Neuronal stem cell (in vitro differentiated cells): Measurements from ENCODE around the gene HOXD10.

Experiments used
- DNase-seq: peaks from one replicate; pipeline ENCODE4 v3.0.0-alpha.2; 2013; ENCODE audit warnings: low spot score
- H2AFZ ChIP-seq: one replicate; pipeline ENCODE4 v1.6.1; 2013; ENCODE audit warnings: mild to moderate bottlenecking, low read length, inconsistent platforms
- H2AK5ac ChIP-seq: 2 replicates; pipeline ENCODE4 v1.6.1; 2013; ENCODE audit warnings: low read depth, mild to moderate bottlenecking, inconsistent platforms, low read length, moderate library complexity, mixed read lengths
- H2BK120ac ChIP-seq: 2 replicates; pipeline ENCODE4 v1.6.1; 2013; ENCODE audit warnings: low read depth, mild to moderate bottlenecking, inconsistent platforms, low read length, moderate library complexity, mixed read lengths
- H2BK12ac ChIP-seq: one replicate; pipeline ENCODE4 v1.6.1; 2013; ENCODE audit warnings: low read length, inconsistent platforms
- H2BK15ac ChIP-seq: 2 replicates; pipeline ENCODE4 v1.6.1; 2013; ENCODE audit warnings: mild to moderate bottlenecking, low read length, inconsistent platforms, mixed read lengths
- H2BK5ac ChIP-seq: one replicate; pipeline ENCODE4 v1.6.1; 2013; ENCODE audit warnings: inconsistent platforms, mild to moderate bottlenecking, low read length, moderate library complexity
- H3K14ac ChIP-seq: one replicate; pipeline ENCODE4 v1.6.1; 2013; ENCODE audit warnings: low read length, inconsistent platforms
- H3K18ac ChIP-seq: 2 replicates; pipeline ENCODE4 v1.6.1; 2013; ENCODE audit warnings: low read length, inconsistent platforms
- H3K23ac ChIP-seq: 2 replicates; pipeline ENCODE4 v1.6.1; 2013; ENCODE audit warnings: low read depth, mild to moderate bottlenecking, mixed read lengths, low read length, inconsistent platforms; ENCODE audit not compliant: poor library complexity
- H3K27ac ChIP-seq: replicated peaks from 3 replicates; pipeline ENCODE4 v1.5.1; 2013; ENCODE audit warnings: low read length, inconsistent platforms
- H3K27me3 ChIP-seq, 3 experiments: 2 replicates each; pipeline ENCODE4 v1.6.1; 2013; ENCODE audit warnings: low read length in 3 of 3, mild to moderate bottlenecking in 2 of 3, inconsistent platforms in 1 of 3, low read depth in 1 of 3, mixed read lengths in 1 of 3, moderate library complexity in 1 of 3; ENCODE audit not compliant: control insufficient read depth in 3 of 3, insufficient read depth in 3 of 3
- H3K36me3 ChIP-seq, 2 donors: replicated peaks in 1 of 2; 2 replicates each; pipeline ENCODE4 v1.6.1; 2013; ENCODE audit warnings: low read length in 2 of 2; ENCODE audit not compliant: control insufficient read depth in 2 of 2, insufficient read depth in 2 of 2
- H3K4ac ChIP-seq: 2 replicates; pipeline ENCODE4 v1.6.1; 2013; ENCODE audit warnings: inconsistent platforms, mild to moderate bottlenecking, low read length, moderate library complexity
- H3K4me1 ChIP-seq, 2 donors: 1 replicate in 1 of 2; 2 replicates in 1 of 2; pipeline ENCODE4 v1.6.1; 2013; ENCODE audit warnings: low read length in 2 of 2, low read depth in 1 of 2; ENCODE audit not compliant: control insufficient read depth in 2 of 2, insufficient read depth in 1 of 2
- H3K4me2 ChIP-seq: one replicate; pipeline ENCODE4 v1.6.1; 2013; ENCODE audit warnings: mild to moderate bottlenecking, low read length, inconsistent platforms; ENCODE audit not compliant: insufficient read depth, poor library complexity, severe bottlenecking
- H3K4me3 ChIP-seq, 2 donors: 2 replicates each; pipeline ENCODE4 v1.5.1; 2013; ENCODE audit warnings: low read length in 2 of 2, mild to moderate bottlenecking in 2 of 2, inconsistent platforms in 1 of 2, moderate library complexity in 1 of 2
- H3K79me1 ChIP-seq: one replicate; pipeline ENCODE4 v1.6.1; 2013; ENCODE audit warnings: low read depth, mild to moderate bottlenecking, inconsistent platforms, low read length, moderate library complexity
- H3K9ac ChIP-seq: one replicate; pipeline ENCODE4 v1.6.1; 2013; ENCODE audit warnings: mild to moderate bottlenecking, low read depth, low read length, inconsistent platforms; ENCODE audit not compliant: poor library complexity
- H3K9me3 ChIP-seq, 2 donors: replicated peaks in 1 of 2; 2 replicates each; pipeline versions ENCODE3 to v1.6.1; 2013; ENCODE audit warnings: low read length in 2 of 2, mild to moderate bottlenecking in 2 of 2, inconsistent platforms in 1 of 2, low read depth in 1 of 2, mixed read lengths in 1 of 2, moderate library complexity in 1 of 2; ENCODE audit not compliant: control insufficient read depth in 2 of 2, insufficient read depth in 1 of 2
- H4K8ac ChIP-seq: one replicate; pipeline ENCODE4 v1.6.1; 2013; ENCODE audit warnings: low read depth, mild to moderate bottlenecking, inconsistent platforms, low read length, moderate library complexity
- H4K91ac ChIP-seq: one replicate; pipeline ENCODE4 v1.6.1; 2013; ENCODE audit warnings: low read length, low read depth, mild to moderate bottlenecking, inconsistent platforms; ENCODE audit not compliant: poor library complexity
- WGBS, 2 donors: extraction: QIAGEN DNeasy Blood & Tissue Kit; methylation state at CpG; one replicate each; pipeline ENCODE4 v1.1.7; 2013; ENCODE audit warnings: missing lambda C conversion rate in 2 of 2, mixed read lengths in 1 of 2; ENCODE audit not compliant: insufficient read length in 2 of 2, insufficient replicate concordance in 1 of 2; ENCODE audit errors: extremely low coverage in 2 of 2; 5-methylcytosine and 5-hydroxymethylcytosine counted together

The HOXD10 gene

DNA sequence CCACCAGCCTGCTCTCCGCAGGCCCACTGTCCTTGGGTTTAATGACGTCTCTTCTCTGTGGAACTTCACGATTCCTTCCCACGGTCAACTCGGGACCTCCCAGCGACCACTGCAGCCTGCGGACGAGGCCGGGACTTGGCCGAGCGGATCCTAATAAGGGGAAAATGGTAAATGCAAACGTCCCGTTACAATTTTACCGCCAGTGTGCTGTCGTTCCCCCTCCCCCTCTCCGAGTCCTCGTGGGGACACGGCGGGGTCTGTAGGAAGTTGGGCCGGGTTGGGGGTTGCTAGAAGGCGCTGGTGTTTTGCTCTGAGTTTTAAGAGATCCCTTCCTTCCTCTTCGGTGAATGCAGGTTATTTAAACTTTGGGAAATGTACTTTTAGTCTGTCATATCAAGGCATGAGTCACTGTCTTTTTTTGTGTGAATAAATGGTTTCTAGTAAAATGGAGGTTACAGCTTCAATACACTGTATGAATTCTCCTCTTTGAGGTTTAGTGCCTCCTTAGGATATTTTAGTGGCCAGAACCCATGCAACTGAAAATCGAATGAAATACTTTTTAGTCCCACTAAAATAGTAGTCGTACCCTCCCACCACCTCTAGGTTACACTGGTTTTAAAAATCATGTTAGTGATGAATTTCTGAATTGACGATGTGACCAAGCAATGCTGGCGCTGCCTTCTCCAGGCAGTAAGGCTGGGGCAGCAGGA, 7.2 kb upstream of the HOXD10 start:
- H3K4me3 ChIP-seq = no peak overlapping the region
- no CpG with 5 or more reads among the region's 26 CpGs for WGBS, 2 donors

GRCh38 chr2:176109946-176110345, 6.6 kb upstream of the HOXD10 start:
- Histone ChIP-seq H3K18ac (no peak overlapping the region), H3K27ac (no peak overlapping the region), H3K4me3 (no peak overlapping the region), H3K27me3 (peaks cover 61 to 98% (median 98%) of the 10 kb centered on the region in 3 experiments), H2BK120ac (no peak overlapping the region), H3K4ac (no peak overlapping the region), H3K4me1 (peaks cover 0 to 1% of the 10 kb centered on the region in 2 donors), H3K4me2 (no peak overlapping the region), H3K36me3 (no peaks in the 10 kb centered on the region), H2AFZ (no peak overlapping the region), H2BK5ac (no peak overlapping the region), H3K9me3 (peaks cover 0 to 4% of the 10 kb centered on the region in 2 donors), H3K14ac (no peak overlapping the region), H2BK12ac (no peak overlapping the region), H3K79me1 (no peaks in the 10 kb centered on the region), H4K91ac (no peak overlapping the region), H2AK5ac (no peak overlapping the region), H3K9ac (no peak overlapping the region), H3K23ac (no peak overlapping the region), H4K8ac (no peak overlapping the region), H2BK15ac (no peak overlapping the region)
- DNase-seq = no peak
- no CpG with 5 or more reads among the region's 4 CpGs for WGBS, 2 donors

More for the DNA sequence above, 7.2 kb upstream of the HOXD10 start:
- no peak overlapping the region for H2BK15ac ChIP-seq
- peaks cover 64 to 98% (median 98%) of the 10 kb centered on the region in 3 experiments for H3K27me3 ChIP-seq
- H3K14ac ChIP-seq = no peak overlapping the region
- H3K9ac ChIP-seq = no peak overlapping the region
- no peak overlapping the region for H4K8ac ChIP-seq
- H3K18ac ChIP-seq = no peak overlapping the region
- no peak overlapping the region for H2AK5ac ChIP-seq
- H4K91ac ChIP-seq = no peak overlapping the region
- H2BK120ac ChIP-seq = no peak overlapping the region
- no peaks in the 10 kb centered on the region for H3K79me1 ChIP-seq
- peaks cover 0 to 1% of the 10 kb centered on the region in 2 donors for H3K4me1 ChIP-seq
- H3K4ac ChIP-seq = no peak overlapping the region
- no peak for DNase-seq
- H3K4me2 ChIP-seq = no peak overlapping the region
- peak overlapping the region; percentile 35 for H2AFZ ChIP-seq
- peaks cover 0 to 4% of the 10 kb centered on the region in 2 donors for H3K9me3 ChIP-seq
- no peaks in the 10 kb centered on the region for H3K36me3 ChIP-seq
- no peak overlapping the region for H3K23ac ChIP-seq
- no peak overlapping the region for H2BK12ac ChIP-seq
- H2BK5ac ChIP-seq = no peak overlapping the region
- no peak overlapping the region for H3K27ac ChIP-seq

DNA sequence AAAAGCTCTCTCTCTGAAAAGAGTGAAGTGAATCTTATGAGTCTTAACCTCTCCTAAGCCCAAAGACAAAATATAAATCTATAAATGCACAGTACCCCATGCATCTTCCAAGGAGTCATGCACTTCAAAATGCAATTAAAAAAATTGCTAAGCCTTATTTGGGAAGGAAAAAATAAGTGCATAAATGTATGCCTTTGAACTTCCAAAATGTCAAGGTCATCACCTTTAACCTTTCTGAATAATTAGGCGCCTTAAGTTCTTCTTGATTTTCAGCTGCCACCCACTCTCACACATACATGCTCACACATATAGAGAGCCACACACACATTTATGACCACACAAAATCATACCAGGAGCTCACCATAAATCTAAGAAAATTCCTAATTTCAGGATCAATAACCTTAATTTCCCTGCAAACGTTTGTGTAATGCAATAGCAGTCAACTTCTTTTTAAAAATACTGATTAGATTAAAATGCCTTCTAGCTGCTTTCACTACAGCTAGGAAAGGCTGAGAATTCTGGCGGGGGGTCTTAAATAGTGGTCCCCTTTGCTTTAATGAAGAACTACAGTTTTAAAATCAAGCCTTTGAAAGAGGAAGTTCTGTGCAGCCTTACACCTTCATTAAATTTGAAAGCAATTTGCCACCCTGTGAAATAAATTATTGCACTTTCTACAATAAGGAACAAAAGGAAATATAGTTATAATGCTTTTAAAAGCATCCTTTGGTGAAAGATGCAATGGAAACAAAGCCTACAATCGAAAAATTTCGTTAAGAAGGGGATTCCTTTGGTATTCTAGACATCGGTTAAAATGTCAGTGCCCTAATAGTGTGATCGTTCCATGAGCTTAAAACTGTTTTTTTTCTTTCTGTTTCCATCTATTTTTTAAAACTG, 5.9 kb upstream of the HOXD10 start:
- Histone ChIP-seq H3K14ac (no peak overlapping the region), H3K18ac (no peak overlapping the region), H3K4me2 (no peak overlapping the region), H2BK12ac (no peak overlapping the region), H4K91ac (no peak overlapping the region), H3K9ac (no peak overlapping the region), H2BK5ac (no peak overlapping the region), H2BK120ac (no peak overlapping the region), H3K27me3 (peaks cover 54 to 98% (median 96%) of the 10 kb centered on the region in 3 experiments), H3K36me3 (no peaks in the 10 kb centered on the region), H3K23ac (no peak overlapping the region), H3K4me1 (peaks cover 0 to 1% of the 10 kb centered on the region in 2 donors), H3K4ac (no peak overlapping the region), H2AFZ (no peak overlapping the region), H2BK15ac (no peak overlapping the region), H3K27ac (no peak overlapping the region), H3K79me1 (no peaks in the 10 kb centered on the region), H3K4me3 (no peak overlapping the region), H2AK5ac (no peak overlapping the region), H3K9me3 (peaks cover 0 to 4% of the 10 kb centered on the region in 2 donors), H4K8ac (no peak overlapping the region)
- DNase-seq = no peak
- WGBS, 2 donors = no CpG with 5 or more reads among the region's 7 CpGs

DNA sequence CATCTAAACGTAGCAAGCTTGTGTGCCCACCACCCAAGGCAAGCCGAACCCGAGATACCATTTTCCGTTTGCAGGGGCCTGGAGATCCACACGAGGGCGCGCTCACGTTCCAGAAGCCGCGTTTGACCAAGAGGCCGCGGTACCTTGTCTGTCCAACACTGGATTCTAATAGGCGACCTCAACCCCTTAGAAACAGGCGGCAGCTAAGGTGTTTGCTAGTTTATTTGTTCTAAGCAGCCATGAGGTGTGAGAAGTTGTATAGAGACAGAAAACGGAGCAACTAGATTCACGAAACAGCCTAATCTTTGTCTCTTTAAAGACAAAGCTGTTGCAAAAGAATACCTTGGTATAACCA, 5.3 kb upstream of the HOXD10 start:
- Histone ChIP-seq H3K9ac (no peak overlapping the region), H3K14ac (no peak overlapping the region), H3K23ac (no peak overlapping the region), H3K36me3 (no peaks in the 10 kb centered on the region), H2AK5ac (no peak overlapping the region), H3K4me3 (no peak overlapping the region), H2BK12ac (no peak overlapping the region), H3K18ac (no peak overlapping the region), H4K91ac (no peak overlapping the region), H3K27me3 (peaks cover 54 to 98% (median 96%) of the 10 kb centered on the region in 3 experiments), H2AFZ (no peak overlapping the region), H4K8ac (no peak overlapping the region), H2BK120ac (no peak overlapping the region), H2BK15ac (no peak overlapping the region), H3K9me3 (peaks cover 0 to 2% of the 10 kb centered on the region in 2 donors), H3K4me2 (no peak overlapping the region), H2BK5ac (no peak overlapping the region), H3K4me1 (peaks cover 0 to 1% of the 10 kb centered on the region in 2 donors), H3K4ac (no peak overlapping the region), H3K27ac (no peak overlapping the region), H3K79me1 (no peaks in the 10 kb centered on the region)
- WGBS, 2 donors = no CpG with 5 or more reads among the region's 16 CpGs
- DNase-seq = no peak
